ENCODE data around the gene PRDX2.

DNA sequence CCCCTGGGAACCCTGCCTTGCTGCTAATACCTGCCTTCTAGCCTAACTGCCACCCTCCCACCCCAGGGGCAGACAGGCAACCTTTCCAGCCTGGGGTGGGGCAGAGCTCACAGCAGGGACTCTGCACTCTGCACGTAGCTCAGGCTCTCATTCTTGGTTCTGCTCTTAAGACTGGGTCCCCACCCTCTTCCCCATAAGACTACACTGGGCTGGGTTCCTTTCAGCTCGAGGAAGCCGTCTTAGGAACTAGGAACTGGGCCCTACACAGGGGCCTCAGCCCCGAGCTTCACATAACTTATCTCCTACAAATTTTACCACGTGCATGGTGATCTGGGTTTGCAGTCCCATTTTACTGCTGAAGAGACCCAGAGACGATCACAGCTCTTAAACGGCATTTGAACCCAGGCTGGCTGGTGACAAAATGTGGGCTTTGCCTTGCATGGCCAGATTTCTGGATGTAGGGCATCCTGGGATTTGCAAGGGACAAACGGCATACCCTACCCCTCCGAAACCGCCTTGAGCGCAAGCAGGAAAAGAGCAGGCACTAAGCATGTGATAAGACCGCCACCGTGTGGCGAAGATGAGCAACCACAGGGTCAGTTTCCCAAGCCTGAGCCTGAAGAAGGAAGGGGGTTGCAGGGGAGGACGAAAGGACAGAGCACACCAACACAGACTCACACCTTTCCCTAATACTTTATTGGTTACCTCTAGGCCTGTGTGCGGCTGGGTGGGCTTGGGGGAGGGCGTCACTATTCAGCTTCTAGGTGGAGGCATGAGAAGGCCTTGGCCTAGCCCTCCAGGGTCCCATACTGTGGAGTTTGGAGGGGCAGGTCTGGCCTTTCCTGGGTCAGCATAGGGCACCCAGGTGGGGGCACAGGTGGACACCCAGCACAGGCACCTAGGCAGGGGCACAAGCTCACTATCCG, 5.2 kb downstream of the PRDX2 start:
- TF ChIP-seq, protein P1, sequence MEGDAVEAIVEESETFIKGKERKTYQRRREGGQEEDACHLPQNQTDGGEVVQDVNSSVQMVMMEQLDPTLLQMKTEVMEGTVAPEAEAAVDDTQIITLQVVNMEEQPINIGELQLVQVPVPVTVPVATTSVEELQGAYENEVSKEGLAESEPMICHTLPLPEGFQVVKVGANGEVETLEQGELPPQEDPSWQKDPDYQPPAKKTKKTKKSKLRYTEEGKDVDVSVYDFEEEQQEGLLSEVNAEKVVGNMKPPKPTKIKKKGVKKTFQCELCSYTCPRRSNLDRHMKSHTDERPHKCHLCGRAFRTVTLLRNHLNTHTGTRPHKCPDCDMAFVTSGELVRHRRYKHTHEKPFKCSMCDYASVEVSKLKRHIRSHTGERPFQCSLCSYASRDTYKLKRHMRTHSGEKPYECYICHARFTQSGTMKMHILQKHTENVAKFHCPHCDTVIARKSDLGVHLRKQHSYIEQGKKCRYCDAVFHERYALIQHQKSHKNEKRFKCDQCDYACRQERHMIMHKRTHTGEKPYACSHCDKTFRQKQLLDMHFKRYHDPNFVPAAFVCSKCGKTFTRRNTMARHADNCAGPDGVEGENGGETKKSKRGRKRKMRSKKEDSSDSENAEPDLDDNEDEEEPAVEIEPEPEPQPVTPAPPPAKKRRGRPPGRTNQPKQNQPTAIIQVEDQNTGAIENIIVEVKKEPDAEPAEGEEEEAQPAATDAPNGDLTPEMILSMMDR (conservative IDR thresholded peaks at IDR 0.05; ENCODE audit: low read depth in 2 of 2) = peak; percentile 88 to 100
- TF ChIP-seq NANOG (IDR thresholded peaks at IDR 0.05; ENCODE audit: borderline replicate concordance) (no peak), EZH2 (IDR thresholded peaks at IDR 0.05; ENCODE audit: low read depth, unreplicated experiment) (no peak), CREB1 (CRISPR knock-in tag; IDR thresholded peaks at IDR 0.05; ENCODE audit: low read depth) (no peak), POLR2AphosphoS5 (IDR thresholded peaks at IDR 0.05; ENCODE audit: low read depth) (0 out of 2 replicates have a peak, but pooled peaks have one; percentile 48), JUNB (IDR thresholded peaks at IDR 0.05; ENCODE audit: unreplicated experiment) (no peak)
